ENCODE data around the gene RHBDF2.

DNA sequence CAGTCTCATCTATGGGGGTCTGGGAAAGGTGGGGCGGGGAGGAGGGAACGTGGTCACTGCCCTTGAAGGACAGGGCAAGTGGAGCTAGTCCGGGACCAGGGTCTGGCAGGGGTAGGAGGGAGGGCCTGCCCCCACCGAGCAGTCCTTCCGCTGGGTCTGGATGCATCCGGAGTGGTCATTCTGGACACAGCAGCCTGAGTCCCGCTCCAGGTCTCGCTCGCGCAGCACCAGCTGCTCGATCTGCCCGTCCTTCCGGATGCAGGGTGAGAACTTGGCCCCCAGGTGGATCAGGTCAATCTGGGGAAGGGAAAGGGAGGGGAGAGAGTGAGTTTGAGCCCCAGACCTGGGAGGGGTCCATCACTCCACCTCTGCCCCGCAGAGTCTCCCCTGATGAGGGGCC is 27.0 kb downstream of the RHBDF2 start:
- TF ChIP-seq CTCF (IDR thresholded peaks at IDR 0.05; ENCODE audit: poor library complexity) (no peak), EZH2phosphoT487 (IDR thresholded peaks at IDR 0.05; ENCODE audit: low read depth, severe bottlenecking, unreplicated experiment) (no peak)
